Measurements from ENCODE around the gene ARHGEF28.

Gene ARHGEF28

DNA sequence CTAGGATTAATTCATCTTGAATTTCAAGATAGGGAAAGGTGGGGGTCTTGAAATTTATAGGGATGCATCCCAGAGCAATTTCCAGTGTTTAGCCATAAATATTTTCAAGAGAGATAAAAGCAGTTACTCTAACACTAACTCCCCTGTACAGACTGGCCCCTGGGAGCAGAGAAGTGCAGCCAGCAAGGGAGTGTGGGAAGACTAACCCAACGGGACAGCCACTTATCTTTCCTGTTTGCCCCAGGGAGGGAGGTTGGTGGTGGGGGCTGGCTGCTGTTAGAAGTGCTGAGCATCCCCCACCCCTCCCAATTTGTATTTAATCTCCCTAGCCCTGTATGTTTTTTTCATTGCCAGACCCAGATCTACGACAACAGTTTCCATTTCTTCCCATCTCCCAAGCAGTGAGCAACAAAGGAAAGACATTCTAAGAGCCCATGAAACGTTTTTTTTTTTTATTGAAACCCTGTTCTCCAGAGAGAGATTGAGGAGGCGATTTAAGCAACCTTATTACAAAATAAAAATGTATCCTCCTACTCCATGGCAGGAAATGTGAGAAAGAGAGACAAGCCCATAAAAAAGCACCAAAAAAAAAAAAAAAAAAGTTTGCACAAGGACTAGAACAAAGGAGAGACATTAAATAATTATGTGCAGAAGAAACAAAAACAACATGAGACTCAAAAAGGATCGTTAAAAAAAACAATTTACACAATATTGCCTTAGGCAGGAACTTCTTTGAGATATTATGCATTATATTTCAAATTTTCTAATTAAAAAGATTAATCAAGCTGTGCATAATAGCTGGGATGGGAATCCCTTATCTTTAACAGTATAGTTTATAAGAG is 343.4 kb downstream of the ARHGEF28 start:
- H3K27me3 Mint-ChIP-seq (ENCODE audit: low read depth, poor library complexity): no peaks in the 10 kb centered on the region
- peaks cover 53% of the 10 kb centered on the region for H3K4me1 Mint-ChIP-seq
- TF ChIP-seq, protein P1, sequence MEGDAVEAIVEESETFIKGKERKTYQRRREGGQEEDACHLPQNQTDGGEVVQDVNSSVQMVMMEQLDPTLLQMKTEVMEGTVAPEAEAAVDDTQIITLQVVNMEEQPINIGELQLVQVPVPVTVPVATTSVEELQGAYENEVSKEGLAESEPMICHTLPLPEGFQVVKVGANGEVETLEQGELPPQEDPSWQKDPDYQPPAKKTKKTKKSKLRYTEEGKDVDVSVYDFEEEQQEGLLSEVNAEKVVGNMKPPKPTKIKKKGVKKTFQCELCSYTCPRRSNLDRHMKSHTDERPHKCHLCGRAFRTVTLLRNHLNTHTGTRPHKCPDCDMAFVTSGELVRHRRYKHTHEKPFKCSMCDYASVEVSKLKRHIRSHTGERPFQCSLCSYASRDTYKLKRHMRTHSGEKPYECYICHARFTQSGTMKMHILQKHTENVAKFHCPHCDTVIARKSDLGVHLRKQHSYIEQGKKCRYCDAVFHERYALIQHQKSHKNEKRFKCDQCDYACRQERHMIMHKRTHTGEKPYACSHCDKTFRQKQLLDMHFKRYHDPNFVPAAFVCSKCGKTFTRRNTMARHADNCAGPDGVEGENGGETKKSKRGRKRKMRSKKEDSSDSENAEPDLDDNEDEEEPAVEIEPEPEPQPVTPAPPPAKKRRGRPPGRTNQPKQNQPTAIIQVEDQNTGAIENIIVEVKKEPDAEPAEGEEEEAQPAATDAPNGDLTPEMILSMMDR (IDR thresholded peaks at IDR 0.05): no peak
- no peak for DNase-seq
- no peaks in the 10 kb centered on the region for H3K36me3 Mint-ChIP-seq (ENCODE audit: low read depth)
- peak overlapping the region; percentile 39 for H3K4me3 Mint-ChIP-seq
- H3K27ac Mint-ChIP-seq: peak overlapping the region; percentile 52
- peaks cover 3% of the 10 kb centered on the region for H3K9me3 Mint-ChIP-seq

- TF ChIP-seq, protein P1 (IDR thresholded peaks at IDR 0.05): no peak
- Mint-ChIP-seq H3K4me1 (peaks cover 53% of the 10 kb centered on the region), H3K4me3 (no peak overlapping the region), H3K27ac (no peak overlapping the region), H3K36me3 (ENCODE audit: low read depth) (no peaks in the 10 kb centered on the region), H3K9me3 (peaks cover 3% of the 10 kb centered on the region), H3K27me3 (ENCODE audit: low read depth, poor library complexity) (no peaks in the 10 kb centered on the region)
- DNase-seq: no peak
These were observed 345.3 kb downstream of the ARHGEF28 start for GRCh38 chr5:73971326-73971725.

DNA sequence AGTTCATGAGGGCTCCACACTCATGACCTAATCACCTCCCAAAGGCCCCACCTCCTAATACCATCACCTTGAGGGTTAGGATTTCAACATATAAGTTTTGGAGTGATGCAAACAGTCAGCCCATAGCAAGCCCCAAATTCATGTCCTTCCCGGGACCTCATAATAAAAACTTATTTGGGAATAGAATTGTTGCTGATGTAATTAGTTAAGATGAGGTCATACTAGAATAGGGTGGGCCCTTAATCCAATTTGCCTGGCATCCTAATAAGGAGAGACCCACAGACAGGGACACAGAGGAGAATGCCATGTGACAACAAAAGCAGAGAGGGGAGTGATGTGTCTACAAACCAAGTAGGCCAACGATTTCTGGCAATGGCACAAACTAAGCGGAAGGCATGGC is 347.1 kb downstream of the ARHGEF28 start:
- no peak overlapping the region for H3K27ac Mint-ChIP-seq
- H3K4me3 Mint-ChIP-seq: no peak overlapping the region
- DNase-seq: no peak
- TF ChIP-seq, protein P1 (IDR thresholded peaks at IDR 0.05): no peak
- no peaks in the 10 kb centered on the region for H3K36me3 Mint-ChIP-seq (ENCODE audit: low read depth)
- no peaks in the 10 kb centered on the region for H3K9me3 Mint-ChIP-seq
- H3K27me3 Mint-ChIP-seq (ENCODE audit: low read depth, poor library complexity): no peaks in the 10 kb centered on the region
- H3K4me1 Mint-ChIP-seq: peaks cover 45% of the 10 kb centered on the region

DNA sequence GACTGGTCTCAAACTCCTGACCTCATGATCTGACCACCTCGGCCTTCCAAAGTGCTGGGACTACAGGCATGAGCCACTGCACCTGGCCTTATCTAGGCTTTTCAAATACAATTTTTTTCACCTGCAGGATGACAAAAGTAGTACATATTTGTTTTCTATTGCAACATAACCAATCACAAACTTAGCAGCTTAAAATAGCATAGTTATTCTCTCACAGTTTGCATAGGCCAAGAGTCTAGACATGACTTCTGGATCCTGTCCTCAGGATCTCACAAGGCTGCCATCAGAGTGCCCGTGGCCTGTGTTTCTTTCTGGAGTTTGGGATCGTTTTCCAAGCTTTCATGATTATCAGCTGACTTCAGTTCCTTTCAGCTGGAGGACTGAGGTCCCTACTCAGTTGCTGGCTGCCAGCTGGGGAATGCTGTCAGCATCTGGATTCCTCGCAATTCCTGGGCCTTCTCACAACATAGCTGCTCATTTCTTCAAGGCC is 348.9 kb downstream of the ARHGEF28 start:
- Mint-ChIP-seq H3K27me3 (ENCODE audit: low read depth, poor library complexity) (no peaks in the 10 kb centered on the region), H3K36me3 (ENCODE audit: low read depth) (no peaks in the 10 kb centered on the region), H3K9me3 (no peaks in the 10 kb centered on the region), H3K4me1 (peaks cover 27% of the 10 kb centered on the region), H3K4me3 (no peak overlapping the region), H3K27ac (no peak overlapping the region)
- TF ChIP-seq, protein P1 (IDR thresholded peaks at IDR 0.05): no peak
- no peak for DNase-seq

- H3K36me3 Mint-ChIP-seq (ENCODE audit: low read depth): no peaks in the 10 kb centered on the region
- H3K9me3 Mint-ChIP-seq: no peaks in the 10 kb centered on the region
- H3K27me3 Mint-ChIP-seq (ENCODE audit: low read depth, poor library complexity): no peaks in the 10 kb centered on the region
- H3K4me1 Mint-ChIP-seq: peaks cover 18% of the 10 kb centered on the region
- H3K27ac Mint-ChIP-seq: no peak overlapping the region
- TF ChIP-seq, protein P1 (IDR thresholded peaks at IDR 0.05): no peak
- H3K4me3 Mint-ChIP-seq: no peak overlapping the region
- no peak for DNase-seq
These were observed 349.8 kb downstream of the ARHGEF28 start for GRCh38 chr5:73975845-73976244.

DNA sequence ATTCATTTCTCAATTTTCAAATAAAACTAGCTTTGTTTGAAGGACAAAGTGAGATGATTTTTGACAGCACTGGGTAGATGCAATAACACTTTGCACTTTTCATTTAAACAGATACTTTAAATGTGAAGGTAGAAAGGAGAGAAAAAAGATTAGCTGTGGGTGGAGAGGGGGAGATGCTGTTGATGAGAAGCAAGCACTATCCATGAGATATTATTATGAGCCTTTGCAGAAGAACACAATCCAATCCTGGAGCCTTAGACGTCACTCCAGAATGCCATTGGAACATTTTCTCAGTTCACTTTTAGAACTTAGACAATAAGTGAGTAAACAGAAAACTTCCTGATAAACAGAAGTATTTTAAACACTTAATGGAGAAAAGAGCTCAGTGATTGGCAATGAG is 351.1 kb downstream of the ARHGEF28 start:
- Mint-ChIP-seq H3K4me1 (peaks cover 5% of the 10 kb centered on the region), H3K36me3 (ENCODE audit: low read depth) (no peaks in the 10 kb centered on the region), H3K27me3 (ENCODE audit: low read depth, poor library complexity) (no peaks in the 10 kb centered on the region), H3K27ac (no peak overlapping the region), H3K4me3 (no peak overlapping the region), H3K9me3 (no peaks in the 10 kb centered on the region)
- TF ChIP-seq, protein P1 (IDR thresholded peaks at IDR 0.05): no peak
- DNase-seq: no peak
